IPS-18a (cell line): ENCODE results near the gene RNF175.

Source experiments
- H3K27ac ChIP-seq: one replicate; pipeline ENCODE4 v1.5.1; 2013; ENCODE audit warnings: low read length
- H3K27me3 ChIP-seq: one replicate; pipeline ENCODE4 v1.6.1; 2013; ENCODE audit warnings: mild to moderate bottlenecking, low read length; ENCODE audit not compliant: control insufficient read depth, insufficient read depth
- H3K36me3 ChIP-seq: one replicate; pipeline ENCODE4 v1.6.1; 2013; ENCODE audit warnings: low read depth, low read length; ENCODE audit not compliant: control insufficient read depth
- H3K4me1 ChIP-seq: one replicate; pipeline ENCODE4 v1.6.1; 2013; ENCODE audit warnings: low read depth, low read length; ENCODE audit not compliant: control insufficient read depth
- H3K4me3 ChIP-seq: one replicate; pipeline ENCODE4 v1.5.1; 2013; ENCODE audit warnings: low read length
- H3K9ac ChIP-seq: one replicate; pipeline ENCODE4 v1.6.1; 2013; ENCODE audit warnings: mild to moderate bottlenecking, low read length, moderate library complexity
- H3K9me3 ChIP-seq: one replicate; pipeline ENCODE4 v1.6.1; 2013; ENCODE audit warnings: low read depth, low read length; ENCODE audit not compliant: control insufficient read depth

RNF175 gene

DNA sequence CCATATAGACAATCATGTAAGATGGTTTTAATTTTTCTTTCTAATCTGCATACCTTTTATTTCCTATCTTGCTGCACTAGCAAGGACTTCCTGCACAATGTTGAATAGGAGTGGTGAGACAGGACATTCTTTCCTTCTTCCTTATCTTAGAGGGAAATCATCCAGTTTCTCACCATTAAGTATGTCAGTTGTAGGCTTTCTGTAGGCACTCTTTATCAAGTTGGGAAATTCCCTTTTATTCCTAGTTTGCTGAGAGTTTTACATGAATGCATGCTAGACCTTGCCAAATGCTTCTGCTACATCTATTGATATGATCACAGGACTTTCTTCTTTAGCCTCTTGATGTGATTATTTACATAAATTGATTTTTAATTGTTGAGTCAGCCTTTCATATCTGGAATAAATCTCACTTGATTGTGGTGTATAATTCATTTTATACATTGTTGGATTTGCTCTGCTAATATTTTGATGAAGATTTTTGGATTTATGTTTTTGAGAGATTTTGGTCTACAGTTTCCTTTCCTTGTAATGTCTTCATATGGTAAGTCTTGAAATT, 23.8 kb downstream of the RNF175 start:
- no peak overlapping the region for H3K27ac ChIP-seq
- no peaks in the 10 kb centered on the region for H3K27me3 ChIP-seq
- no peaks in the 10 kb centered on the region for H3K4me1 ChIP-seq
- H3K9me3 ChIP-seq, result peaks cover 6% of the 10 kb centered on the region
- H3K4me3 ChIP-seq, result no peak overlapping the region
- no peak overlapping the region for H3K9ac ChIP-seq
- H3K36me3 ChIP-seq, result no peaks in the 10 kb centered on the region

- no peaks in the 10 kb centered on the region for H3K9me3 ChIP-seq
- H3K27ac ChIP-seq, result no peak overlapping the region
- no peak overlapping the region for H3K9ac ChIP-seq
- H3K27me3 ChIP-seq, result no peaks in the 10 kb centered on the region
- H3K4me3 ChIP-seq, result no peak overlapping the region
- H3K36me3 ChIP-seq, result no peaks in the 10 kb centered on the region
- no peaks in the 10 kb centered on the region for H3K4me1 ChIP-seq
Observed at GRCh38 chr4:153733751-153734448, 25.9 kb downstream of the RNF175 start.

DNA sequence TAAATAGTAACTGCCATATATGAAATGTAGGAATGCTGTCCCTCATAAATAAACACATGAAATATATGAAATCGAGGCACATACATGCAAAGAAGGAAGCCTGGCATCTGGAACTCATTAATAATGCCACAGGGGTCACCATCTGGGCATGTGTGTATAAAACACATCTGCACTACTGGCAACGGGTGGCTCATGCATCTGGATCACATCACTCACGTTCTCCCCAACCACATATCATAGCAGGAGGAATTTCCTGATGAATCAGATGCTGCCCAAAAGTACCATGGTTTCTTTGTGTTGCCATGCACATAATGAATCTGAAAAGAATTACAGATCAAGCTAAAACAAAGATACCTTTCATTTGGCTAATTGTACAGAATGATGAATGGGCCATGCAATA, 28.6 kb downstream of the RNF175 start:
- Histone ChIP-seq H3K9me3 (no peaks in the 10 kb centered on the region), H3K27ac (no peak overlapping the region), H3K9ac (no peak overlapping the region), H3K36me3 (no peaks in the 10 kb centered on the region), H3K27me3 (no peaks in the 10 kb centered on the region), H3K4me1 (no peaks in the 10 kb centered on the region), H3K4me3 (no peak overlapping the region)

DNA sequence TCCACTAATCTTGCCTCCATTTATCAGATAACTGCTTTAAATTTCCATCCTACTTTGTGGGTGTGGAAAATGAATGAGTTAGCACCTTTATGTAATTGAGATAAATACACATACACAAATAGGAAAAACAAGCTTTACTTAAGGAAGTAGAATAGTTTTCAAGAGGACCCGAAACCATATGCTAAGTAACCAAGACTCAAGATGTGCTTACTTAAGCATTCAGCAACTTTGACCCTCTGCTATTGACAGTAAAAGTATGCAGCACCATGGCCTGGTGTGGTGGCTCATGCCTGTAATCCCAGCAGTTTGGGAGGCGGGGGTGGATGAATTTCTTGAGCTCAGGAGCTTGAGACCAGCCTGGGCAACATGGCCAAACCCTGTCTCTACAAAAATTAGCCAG, 29.9 kb downstream of the RNF175 start:
- H3K9ac ChIP-seq, result no peak overlapping the region
- H3K4me1 ChIP-seq, result no peaks in the 10 kb centered on the region
- H3K9me3 ChIP-seq, result no peaks in the 10 kb centered on the region
- H3K27me3 ChIP-seq, result no peaks in the 10 kb centered on the region
- no peaks in the 10 kb centered on the region for H3K36me3 ChIP-seq
- H3K4me3 ChIP-seq, result no peak overlapping the region
- H3K27ac ChIP-seq, result no peak overlapping the region

GRCh38 chr4:153728660-153729059, 31.2 kb downstream of the RNF175 start:
- Histone ChIP-seq H3K27me3 (no peaks in the 10 kb centered on the region), H3K4me1 (no peaks in the 10 kb centered on the region), H3K36me3 (no peaks in the 10 kb centered on the region), H3K9me3 (no peaks in the 10 kb centered on the region), H3K4me3 (no peak overlapping the region), H3K27ac (no peak overlapping the region), H3K9ac (no peak overlapping the region)

DNA sequence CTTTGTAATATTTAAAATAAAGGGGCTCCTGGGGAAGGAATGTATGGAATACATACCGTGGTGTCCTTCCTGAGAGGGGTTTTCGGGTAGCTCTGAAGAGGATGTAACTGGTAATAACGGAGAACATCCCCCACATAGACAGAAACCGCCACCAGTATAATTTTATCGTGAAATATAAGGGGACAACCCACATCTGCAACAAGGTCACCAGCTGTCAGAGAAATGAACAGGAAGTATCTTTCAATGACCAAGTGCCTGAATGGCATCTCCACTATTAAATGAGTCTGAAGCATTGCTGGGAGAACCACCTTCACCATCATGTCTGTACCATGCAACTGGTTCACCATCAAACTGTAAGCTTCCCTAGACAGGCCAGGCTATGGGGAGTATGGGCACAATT, 31.7 kb downstream of the RNF175 start:
- H3K9ac ChIP-seq, result no peak overlapping the region
- no peaks in the 10 kb centered on the region for H3K9me3 ChIP-seq
- no peaks in the 10 kb centered on the region for H3K4me1 ChIP-seq
- no peaks in the 10 kb centered on the region for H3K27me3 ChIP-seq
- no peaks in the 10 kb centered on the region for H3K36me3 ChIP-seq
- H3K4me3 ChIP-seq, result no peak overlapping the region
- no peak overlapping the region for H3K27ac ChIP-seq

GRCh38 chr4:153725831-153726154, 34.0 kb downstream of the RNF175 start:
- Histone ChIP-seq H3K27me3 (no peaks in the 10 kb centered on the region), H3K9me3 (no peaks in the 10 kb centered on the region), H3K4me3 (no peak overlapping the region), H3K36me3 (no peaks in the 10 kb centered on the region), H3K27ac (no peak overlapping the region), H3K4me1 (no peaks in the 10 kb centered on the region), H3K9ac (no peak overlapping the region)

DNA sequence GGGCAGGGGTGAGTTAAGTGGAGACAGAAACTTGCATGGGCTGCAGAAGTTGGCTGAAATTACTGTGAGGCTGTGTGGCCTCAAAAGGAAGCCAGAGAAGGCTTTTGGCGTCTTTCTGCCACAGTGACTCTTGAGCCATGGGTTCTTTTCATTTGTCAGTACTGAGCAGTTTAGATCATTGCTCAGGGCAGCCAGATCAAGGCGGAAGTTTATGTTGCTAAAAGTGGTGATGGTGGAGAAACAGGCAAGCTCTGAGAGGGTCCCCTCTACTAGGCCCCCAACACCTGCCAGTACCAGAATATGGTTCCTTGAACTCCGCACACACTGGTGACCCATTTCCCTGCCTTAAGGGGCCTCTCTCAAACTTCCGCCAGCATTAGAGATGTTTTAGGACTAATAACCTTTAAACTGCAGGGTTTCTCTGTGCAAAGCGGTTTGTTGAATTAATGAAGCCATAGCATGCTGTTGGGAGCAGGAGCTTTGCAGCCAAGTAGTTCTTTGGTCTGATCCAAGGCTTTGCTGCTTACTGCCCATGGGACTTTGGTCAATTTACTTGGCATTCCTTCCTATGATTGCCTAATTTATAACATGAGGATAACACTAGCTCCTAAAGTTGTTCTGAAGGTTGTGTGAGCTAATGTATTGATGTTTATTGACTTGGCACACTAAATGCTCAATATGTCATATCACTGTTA, 34.5 kb downstream of the RNF175 start:
- H3K4me1 ChIP-seq, result no peaks in the 10 kb centered on the region
- H3K9me3 ChIP-seq, result no peaks in the 10 kb centered on the region
- H3K27ac ChIP-seq, result no peak overlapping the region

GRCh38 chr4:153724606-153725005, 35.2 kb downstream of the RNF175 start:
- H3K4me1 ChIP-seq, result no peaks in the 10 kb centered on the region

More for the DNA sequence above, 34.5 kb downstream of the RNF175 start:
- Histone ChIP-seq H3K4me3 (no peak overlapping the region), H3K9ac (no peak overlapping the region), H3K36me3 (no peaks in the 10 kb centered on the region), H3K27me3 (no peaks in the 10 kb centered on the region)

GRCh38 chr4:153722036-153722435, 37.8 kb downstream of the RNF175 start:
- Histone ChIP-seq H3K27ac (no peak overlapping the region), H3K9ac (no peak overlapping the region), H3K27me3 (no peaks in the 10 kb centered on the region), H3K36me3 (peaks cover 7% of the 10 kb centered on the region), H3K9me3 (no peaks in the 10 kb centered on the region), H3K4me3 (no peak overlapping the region), H3K4me1 (no peaks in the 10 kb centered on the region)

More at GRCh38 chr4:153724606-153725005, 35.2 kb downstream of the RNF175 start:
- Histone ChIP-seq H3K27ac (no peak overlapping the region), H3K9ac (no peak overlapping the region), H3K27me3 (no peaks in the 10 kb centered on the region), H3K36me3 (peaks cover 4% of the 10 kb centered on the region), H3K9me3 (no peaks in the 10 kb centered on the region), H3K4me3 (no peak overlapping the region)

DNA sequence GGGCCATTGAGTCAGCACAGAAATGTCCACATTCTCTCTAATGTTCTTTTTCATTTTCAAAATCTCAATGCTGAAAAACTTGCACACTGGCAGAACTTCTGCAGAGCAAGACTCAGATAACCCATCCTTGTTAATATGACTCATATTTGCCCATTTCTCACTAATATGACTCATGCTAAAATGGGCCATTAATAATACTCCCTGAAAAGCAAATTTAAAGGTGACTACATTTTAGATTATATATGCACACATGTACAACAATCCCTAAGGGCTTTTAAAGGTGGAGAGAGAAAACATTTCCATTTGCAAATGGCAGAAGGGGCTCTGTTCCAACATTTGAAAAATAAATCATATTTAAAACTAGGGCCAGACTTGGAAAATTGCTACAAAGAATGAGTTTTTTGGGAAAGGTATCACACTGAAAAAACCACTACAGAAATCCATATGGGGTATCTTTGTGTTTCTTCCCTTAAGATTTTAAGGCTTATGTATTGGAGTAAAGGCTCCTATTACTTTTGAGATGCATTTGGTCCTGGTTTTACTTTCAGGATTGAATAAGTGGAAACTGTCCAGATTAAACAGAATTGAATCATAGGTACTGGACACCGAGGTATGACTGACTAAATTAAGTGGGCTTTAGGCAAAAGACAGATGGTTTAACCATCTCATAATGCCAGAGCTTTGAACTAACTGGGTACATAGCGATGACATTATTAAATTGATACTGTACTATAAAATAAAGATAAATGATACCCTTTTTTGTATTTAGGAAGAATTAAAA, 45.8 kb downstream of the RNF175 start:
- no peaks in the 10 kb centered on the region for H3K36me3 ChIP-seq
- H3K4me3 ChIP-seq, result no peak overlapping the region
- no peaks in the 10 kb centered on the region for H3K27me3 ChIP-seq
- no peaks in the 10 kb centered on the region for H3K9me3 ChIP-seq
- H3K9ac ChIP-seq, result no peak overlapping the region
- no peak overlapping the region for H3K27ac ChIP-seq
- no peaks in the 10 kb centered on the region for H3K4me1 ChIP-seq
